ENCODE results near the gene PSORS1C1.
A peak's percentile ranks its signal among the peaks of the same experiment; 100 is the strongest.

PSORS1C1 gene

DNA sequence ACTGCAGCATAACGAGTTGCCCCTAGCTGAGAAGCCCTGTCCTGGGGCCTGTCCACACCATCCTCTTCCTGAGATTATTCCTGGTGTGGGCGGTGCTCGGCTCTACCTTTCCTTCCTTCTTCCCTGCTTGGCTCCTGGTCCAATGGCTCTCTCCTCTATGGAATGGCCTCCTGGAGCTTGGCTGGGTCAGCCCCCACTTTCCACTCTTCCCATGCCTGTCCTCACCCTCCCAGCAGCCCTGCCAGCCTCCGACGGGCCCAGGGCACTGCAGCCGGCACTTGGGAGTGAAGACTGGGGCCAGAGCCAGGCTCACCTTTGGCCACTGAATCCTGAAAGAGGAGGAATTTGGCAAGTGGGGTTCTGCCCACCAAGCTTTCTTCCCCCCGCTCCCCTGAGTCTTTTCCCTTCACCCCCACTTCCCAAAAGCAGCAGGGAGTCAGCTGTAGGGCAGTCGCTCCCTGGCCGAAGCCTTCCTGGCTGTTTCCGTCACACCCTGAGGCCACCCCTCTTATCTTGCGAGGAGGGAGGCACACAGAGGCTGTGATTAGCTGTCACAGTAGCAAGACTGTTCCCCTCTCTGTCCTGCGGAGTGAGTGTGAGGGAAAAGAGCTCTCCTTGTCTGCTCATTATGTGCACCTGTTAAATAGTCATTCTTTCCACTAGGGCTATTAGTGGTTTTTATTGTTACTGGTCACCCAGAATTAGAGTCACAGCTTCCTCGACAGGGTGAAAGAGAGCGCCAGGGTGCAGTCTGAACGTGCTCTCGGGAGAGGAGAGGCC, 12.0 kb downstream of the PSORS1C1 start:
- no peak for DNase-seq (ENCODE audit: low read depth in 2 of 2)

DNA sequence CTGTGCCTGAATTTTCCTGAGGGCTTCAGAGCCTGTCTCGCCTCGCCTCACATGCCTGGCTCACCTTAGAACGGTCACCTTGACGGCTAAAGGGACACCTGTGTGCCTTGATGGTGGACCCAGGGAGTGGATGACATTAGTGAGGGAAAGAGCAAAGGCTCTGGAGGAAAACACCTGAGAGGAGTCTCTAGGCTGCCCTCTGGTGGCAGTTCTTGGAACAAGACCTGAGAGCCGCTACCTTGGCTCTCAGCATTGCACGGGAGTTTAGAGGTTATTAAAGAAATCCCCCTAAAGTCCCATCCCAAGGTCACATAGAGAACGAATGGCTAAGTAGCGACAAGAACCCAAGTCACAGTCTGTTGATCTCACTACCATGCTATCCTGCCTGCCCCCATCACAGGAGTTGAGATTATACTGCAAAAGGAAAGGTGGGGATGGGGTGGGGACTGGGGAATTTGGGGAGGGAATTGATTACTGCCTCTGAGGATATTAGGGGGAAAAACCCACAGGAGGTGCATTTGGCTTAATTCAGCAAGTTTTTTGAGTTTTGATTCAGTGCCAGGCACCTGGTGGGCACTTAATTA, 13.6 kb downstream of the PSORS1C1 start:
- no peak for DNase-seq (ENCODE audit: low read depth in 2 of 2)

DNA sequence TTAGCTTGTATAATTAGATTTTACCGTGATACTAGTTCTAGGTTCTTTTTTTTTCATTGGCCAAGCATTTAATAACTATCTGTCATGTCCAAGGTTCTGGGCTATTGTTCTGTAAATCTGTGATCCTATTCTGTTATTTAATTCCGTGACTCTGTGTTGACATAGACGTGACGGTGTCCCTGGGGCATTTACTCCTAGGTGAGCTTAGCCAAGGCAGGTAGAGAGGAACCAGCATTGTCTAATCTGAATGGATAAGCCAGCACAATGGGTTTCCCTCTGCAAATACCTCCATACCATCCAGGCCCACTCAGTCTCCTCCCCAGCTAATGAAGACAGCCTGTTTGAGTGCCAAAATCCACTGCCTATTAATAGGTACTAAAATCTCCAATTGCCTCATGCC, 14.5 kb downstream of the PSORS1C1 start:
- DNase-seq (ENCODE audit: low read depth in 2 of 2), result no peak

DNA sequence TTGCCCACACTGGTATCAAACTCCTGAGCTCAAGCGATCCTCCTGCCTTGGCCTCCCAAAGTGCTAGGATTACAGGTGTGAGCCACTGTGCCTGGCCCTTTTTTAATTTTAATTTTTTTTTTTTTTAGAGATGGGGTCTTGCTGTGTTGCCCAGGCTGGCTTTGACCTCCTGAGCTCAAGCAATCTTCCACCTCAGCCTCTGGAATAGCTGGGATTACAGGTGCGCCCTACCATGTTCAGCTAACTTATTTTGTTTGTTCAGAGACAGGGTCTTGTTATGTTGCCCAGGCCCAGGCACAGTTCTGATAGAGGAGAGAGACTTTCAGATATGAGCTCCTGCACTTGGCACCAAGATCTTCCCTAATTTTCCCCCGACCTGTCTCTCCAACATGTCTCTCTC, 16.2 kb downstream of the PSORS1C1 start:
- DNase-seq (ENCODE audit: low read depth in 2 of 2), result no peak

DNA sequence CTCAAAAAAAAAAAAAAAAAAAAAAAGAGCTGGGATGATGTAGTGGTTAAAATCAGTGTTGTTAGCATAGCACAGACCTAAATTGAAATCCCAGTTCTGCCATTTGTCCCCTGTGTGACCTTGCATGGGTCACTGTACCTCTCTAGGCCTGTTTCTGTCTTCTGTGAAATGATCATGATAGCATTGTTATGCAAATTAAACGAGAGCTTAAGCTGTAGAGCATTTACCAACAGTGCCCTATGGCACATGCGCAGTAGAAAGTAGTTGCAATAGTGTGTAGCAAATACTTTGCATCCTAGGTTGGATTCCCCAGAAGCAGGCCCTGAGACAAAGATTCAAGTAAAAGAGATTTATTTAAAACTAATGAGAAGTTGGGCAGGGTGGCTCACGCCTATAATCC, 17.0 kb downstream of the PSORS1C1 start:
- no peak for DNase-seq (ENCODE audit: low read depth in 2 of 2)

DNA sequence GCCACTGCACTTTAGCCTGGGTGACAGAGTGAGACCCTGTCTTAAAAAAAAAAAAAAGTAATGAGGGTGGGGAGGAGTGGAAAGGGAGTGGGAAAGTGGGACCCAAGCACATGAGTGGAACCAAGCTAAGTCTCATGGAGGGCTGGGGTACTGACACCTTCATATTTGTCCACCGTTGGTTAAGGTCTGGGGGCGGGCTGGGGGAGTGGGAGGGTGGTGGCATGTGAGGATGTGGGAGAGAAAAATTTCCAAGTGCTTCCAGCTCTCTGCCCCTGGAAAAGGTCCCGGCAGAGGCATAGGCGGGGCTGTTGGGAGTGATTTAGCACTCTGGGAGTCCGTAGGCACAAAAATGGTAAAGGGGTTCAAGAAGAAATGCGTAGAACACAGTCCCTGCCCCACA, 18.2 kb downstream of the PSORS1C1 start:
- DNase-seq (ENCODE audit: low read depth in 2 of 2), result no peak

DNA sequence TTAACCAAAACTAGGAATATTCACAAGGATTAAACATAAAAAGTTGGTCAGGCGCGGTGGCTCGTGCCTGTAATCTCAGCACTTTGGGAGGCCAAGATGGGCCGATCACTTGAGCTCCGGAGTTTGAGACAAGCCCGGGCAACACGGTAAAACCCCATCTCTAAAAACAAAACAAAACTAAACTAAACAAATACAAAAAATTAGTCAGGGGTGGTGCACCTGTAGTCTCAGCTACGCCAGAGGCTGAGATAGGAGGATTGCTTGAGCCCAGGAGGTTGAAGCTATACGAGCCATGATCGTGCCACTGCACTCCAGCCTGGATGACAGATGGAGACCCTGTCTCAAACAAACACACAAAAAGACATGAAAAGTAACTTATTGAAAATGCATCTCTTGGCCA, 21.1 kb downstream of the PSORS1C1 start:
- no peak for DNase-seq (ENCODE audit: low read depth in 2 of 2)

DNA sequence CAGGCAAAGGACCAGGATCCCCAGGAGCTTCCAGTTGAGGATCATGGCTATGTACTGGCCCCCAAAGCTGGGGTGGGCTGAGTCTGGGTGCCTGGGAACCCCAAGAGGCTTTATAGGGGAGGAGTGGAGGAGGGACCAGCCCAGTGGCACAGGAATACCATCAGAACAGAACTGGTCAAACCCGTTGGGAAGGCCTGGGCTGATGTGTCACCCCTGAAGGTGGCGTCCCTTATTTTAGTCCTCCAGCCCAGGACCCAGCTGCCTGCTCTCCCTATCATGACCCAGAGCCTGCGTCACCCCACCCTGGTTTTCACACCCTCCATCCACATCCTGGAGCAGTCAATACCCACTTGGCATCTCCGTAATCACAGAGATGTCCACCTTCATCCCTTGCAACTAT, 24.4 kb downstream of the PSORS1C1 start, which contains the start of gene PSORS1C2:
Gene PSORS1C2, minus strand, starts transcription at position 85 of the 400 bp plus-strand sequence. Its CDS starts 40 bp downstream, at position 45.
- DNase-seq (ENCODE audit: low read depth in 2 of 2), result no peak

DNA sequence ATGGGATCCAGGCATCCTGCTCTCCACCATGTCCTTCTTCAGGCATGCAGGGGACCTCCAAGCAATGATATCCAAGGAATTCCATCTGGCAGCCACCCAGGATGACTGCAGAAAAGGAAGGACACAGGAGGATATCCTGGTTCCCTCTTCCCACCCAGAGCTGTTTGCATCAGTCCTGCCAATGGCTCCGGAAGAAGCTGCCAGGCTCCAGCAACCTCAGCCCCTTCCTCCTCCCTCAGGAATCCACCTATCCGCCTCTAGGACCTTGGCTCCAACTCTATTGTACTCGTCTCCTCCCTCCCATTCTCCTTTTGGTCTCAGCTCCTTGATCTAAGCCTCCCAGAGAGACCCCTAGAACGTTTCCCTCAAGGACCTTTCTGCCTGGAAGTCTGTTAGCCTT, 25.0 kb downstream of the PSORS1C1 start:
- DNase-seq (ENCODE audit: low read depth in 2 of 2), result peak; percentile 58 to 60

DNA sequence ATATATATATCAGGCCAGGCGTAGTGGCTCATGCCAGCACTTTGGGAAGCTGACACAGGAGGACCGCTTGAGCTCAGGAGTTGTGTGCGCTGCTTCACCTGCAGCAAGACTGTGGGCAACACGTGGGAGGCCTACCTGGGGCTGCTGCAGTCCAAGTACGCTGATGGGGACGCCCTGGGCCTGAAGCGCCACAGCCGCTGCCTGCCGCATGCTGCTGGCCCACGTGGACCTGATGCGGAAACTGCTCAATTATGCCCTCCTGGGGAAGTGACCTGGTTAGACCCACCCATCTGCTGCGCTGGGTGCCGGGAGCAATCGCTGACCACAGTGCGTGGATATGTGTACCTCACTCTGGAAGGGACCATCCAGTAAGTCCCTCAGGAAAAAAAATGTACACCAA, 26.0 kb downstream of the PSORS1C1 start:
- DNase-seq (ENCODE audit: low read depth in 2 of 2), result no peak

DNA sequence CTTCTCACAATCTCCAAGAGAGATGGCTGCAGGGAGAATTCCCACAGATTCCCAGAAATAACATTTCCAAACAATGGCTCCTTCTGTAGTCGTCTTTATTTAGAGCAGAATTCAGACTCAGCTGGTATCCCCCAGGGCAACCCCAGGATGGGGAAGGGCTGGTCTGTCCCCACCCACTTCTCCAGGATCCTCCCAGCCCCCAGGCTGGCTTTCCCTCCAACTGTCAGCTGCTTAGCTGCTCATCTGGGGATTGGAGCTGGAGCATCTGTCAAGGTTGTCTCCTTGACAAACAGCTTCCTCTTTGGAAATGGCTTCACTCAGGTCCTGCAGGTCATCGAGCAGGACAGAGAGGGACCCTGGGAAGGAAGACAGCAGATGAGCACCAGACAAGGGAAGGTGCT, 27.8 kb downstream of the PSORS1C1 start:
- no peak for DNase-seq (ENCODE audit: low read depth in 2 of 2)

DNA sequence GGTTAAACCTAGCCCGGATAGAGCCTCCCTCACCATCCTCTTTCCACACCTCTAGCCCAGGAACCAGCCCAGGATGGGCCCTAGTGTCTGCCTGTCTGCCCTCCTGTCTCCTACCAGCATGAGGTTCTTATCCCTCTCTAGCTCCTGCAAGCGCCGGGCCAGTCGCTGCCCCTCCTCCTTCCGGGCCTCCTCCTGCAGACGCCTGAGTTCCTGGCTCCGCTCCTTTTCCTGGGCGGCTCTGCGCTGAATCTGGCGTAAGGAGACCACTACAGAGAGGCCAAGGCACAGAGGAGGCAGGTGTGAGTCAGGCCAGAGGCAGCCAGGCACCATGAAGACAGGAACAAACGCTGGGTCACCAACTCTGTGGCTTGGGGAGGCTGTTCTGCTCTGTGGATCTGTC, 28.5 kb downstream of the PSORS1C1 start:
- no peak for DNase-seq (ENCODE audit: low read depth in 2 of 2)

DNA sequence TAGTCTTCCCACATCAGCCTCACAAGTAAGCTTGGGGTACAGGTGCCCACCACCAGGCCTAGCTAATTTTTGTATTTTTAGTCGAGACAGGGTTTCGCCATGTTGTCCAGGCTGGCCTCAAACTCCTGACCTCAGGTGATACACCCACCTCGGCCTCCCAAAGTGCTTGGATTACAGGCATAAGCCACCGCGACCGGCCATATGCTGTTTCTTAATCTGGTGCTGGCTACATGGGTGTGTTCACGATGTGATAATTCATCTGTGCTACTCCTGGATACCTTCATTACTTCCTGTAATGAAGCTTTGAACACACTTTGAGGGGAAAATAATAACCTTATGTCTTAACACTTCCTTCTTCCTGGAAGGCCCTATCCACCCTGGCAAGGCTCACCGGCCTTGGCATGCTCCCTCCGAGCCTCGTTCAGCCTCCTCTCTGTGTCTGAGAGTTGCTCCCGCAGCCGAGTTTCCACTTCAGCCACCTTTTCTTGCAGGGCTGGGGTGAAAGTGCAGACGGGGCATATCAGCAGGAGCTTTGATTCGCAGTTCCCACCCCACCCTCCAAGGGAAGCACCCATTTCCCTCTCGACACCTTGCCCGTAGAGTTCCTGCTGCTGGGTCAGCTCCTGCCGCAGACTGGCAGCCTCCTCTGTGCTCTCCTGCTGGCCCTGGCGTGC, 29.8 kb downstream of the PSORS1C1 start:
- no peak for DNase-seq (ENCODE audit: low read depth in 2 of 2)

DNA sequence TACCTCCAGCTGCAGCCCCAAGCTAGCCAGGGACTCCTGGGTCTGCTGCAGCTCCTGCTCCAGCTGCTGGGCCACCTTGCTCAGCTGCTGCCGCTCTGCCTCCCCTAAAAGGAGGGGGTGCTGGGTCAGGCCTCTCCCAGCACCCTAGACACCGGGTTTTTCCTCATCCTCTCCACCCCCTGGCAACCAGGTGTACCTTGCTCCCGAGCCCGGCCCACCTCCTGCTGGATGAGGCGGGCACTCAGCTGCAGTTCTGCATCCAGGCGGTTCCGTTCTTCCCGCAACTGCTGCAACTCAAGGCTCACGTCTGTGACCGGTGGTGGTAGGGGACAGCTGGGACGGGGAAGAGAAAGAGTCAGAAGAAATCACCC, 30.4 kb downstream of the PSORS1C1 start:
- no peak for DNase-seq (ENCODE audit: low read depth in 2 of 2)

DNA sequence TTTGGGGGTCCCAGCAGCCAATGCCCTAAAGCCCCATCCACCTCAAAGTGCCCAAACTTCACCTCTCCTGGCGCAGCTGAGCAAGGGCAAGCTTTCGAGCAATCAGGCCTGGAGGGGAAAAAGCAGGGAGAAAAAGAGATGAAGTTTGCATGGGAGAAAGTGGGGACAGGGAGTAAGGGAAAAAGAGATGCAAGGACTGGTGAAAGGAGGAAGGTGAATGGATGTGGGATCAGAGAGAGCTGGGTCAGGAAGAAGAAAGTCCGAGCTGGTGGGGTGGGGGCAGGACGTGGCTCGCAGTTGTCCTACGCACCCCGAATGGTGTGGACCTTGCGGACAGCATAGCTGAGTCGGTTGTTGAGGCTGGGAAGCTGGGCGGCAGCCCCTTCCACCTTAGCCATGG, 30.8 kb downstream of the PSORS1C1 start:
- no peak for DNase-seq (ENCODE audit: low read depth in 2 of 2)

DNA sequence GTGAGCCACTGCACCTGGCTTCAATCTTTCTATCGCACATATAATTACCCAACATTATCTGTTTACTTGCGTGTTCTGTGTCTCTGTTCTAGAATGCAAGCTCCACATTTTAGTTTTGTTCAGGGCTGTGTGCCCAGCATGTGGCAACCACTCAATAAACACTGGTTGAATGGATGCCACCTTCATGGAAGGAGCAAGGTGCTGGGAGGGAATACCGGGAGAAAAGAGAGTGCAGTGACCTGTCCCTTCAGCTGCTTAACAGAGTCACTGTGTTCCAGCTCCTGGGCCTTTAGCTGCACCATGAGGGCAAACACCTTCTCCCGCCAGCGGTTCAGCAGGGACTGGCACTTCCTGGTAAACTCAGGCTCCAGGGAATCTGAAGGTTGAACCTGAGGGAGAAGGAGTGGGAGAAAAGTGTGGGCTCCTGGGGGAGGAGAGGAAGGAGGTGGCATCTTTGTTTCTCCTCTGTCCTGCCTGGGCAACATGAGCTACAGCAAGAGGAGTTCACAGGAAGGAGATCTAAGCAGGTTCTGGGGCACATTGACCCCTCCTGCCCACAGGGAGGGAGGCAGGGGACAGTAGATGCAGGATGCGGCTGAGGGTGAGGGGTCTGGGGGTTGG, 35.3 kb downstream of the PSORS1C1 start:
- DNase-seq (ENCODE audit: low read depth in 2 of 2), result no peak

DNA sequence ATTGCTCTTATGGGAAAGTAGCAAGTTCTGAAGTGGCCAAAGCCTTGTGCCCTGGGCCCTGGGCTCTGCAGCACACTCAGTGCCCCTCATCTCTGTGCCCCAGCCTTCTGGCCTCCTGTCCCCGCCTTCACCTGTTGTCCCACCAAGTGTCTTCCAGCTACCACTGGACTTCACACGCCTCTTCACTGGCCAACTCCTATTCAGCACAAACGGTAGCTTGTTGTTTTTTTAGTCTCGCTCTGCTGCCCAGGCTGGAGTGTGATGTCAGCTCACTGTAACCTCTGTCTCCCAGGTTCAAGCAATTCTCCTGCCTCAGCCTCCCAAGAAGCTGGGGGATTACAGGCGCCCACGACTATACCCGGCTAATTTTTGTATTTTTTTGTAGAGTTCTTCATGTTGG, 38.2 kb downstream of the PSORS1C1 start:
- no peak for DNase-seq (ENCODE audit: low read depth in 2 of 2)

DNA sequence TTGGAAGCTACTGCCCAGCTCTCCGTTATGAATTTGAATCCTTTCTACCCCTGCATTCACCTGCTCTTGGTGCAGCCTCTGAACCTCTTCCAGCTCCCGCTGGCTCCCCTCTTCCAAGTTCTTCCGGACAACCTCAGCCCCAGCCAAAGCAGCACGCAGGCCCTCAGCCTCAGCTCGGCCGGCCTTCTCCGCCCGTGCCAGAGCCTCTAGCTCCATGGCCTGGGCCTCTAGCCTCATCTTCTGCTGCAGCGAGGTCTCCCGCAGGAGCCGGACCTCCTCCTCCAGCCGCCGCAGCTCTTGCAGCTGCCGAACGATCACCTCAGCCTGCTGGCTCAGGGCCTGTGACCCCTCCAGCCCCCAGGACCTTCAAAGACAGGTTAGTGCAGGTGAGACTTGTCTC, 39.8 kb downstream of the PSORS1C1 start:
- DNase-seq (ENCODE audit: low read depth in 2 of 2), result no peak

DNA sequence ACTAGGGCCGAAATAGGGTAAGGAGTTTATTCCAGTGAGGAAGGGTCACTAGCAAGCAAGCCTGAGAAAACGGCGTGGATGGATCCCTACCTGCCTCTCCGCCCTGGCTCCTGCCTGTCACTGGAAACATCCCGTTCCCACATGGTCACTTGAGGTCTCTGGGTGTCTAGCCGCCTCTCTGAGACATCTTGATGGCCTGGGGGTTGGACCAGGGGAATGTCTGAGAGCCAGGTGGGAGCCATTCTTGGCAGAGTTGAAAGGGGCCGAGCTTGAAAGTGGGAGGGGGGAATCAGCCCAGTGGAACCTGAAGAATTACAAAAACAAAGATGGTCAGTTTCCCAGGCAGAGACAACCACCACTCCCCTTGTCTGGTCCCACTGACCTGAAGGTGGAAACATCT, 42.0 kb downstream of the PSORS1C1 start:
- no peak for DNase-seq (ENCODE audit: low read depth in 2 of 2)

DNA sequence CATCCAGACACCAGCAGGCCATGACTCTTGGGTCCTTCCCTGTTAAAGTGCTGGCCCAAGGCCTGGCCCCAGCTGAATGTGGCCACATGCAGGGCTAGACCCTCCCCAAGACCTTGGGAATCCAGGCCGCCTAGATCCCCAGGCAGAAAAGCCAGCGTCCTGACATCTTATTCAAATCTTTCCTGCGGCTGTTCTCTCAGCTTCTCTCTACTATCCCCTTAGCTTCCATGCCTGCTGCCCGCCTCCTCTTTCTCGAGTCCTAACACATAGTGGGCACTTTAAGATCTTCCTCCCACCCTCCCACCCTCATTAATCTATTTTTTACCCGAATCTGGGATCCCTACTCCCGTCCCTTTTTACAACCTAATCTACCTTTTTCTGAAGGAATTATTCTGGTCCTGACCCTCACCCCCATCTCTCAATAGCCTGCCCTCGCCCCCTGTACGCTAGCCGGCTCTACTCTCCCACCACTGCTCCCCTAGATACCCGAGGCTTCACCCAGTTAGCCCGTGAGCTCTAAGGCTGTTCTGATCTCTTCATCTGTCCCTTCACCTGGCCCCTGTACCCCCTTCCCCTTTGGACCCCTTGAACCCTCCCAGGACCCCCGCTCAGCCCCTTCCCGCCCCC, 43.0 kb downstream of the PSORS1C1 start, which contains the start of gene CCHCR1:
Gene CCHCR1, minus strand, starts transcription at position 290 of the 627 bp plus-strand sequence. Its CDS starts 202 bp downstream, at position 88.
- no peak for DNase-seq (ENCODE audit: low read depth in 2 of 2)

DNA sequence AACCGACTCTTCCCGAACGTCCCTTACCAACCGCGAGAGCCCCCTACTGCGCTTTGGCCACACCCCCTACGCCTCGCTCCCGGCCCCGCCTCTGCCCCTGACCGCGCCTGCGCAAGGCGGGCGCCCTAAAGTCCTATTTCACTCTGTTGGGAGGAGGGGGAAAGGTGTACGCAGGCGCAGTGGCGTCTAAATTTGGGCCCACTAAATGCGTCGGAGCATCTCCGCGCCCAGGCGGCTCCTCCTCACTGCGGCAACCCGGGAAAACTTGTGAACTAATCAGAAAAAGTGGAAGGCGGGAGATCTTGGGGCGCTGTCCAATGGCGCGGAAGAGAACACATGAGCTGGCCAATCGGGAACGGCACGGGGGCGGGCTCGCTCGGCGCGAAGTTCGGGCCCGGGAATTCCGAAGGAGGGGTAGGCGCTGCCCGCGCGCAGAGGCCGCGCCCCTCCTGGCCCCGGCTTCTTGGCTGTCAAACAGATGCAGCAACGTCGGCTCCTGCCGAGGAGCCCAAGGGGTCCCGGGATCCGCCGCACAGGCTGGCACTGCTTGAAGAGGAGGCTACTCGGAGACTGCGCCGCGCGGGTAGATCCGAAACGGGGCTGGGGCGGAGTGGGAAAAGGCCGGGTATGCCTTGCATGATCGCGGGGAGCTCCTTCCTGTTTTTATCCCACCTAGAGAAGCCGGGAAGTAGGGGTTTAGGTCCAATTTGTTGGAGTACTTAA, 43.7 kb downstream of the PSORS1C1 start, which contains the start of gene TCF19:
Gene TCF19, plus strand, starts transcription at position 450 of the 723 bp plus-strand sequence. CDS start 881 bp downstream, outside the sequence.
- DNase-seq (ENCODE audit: low read depth in 2 of 2), result peak; percentile 98 to 99
